Measurements from ENCODE around the gene HPSE2. TPM values are rescaled to one million over a fixed set of nuclear protein-coding genes. Genes with fewer than 3 reads are reported as not detected.

HPSE2 gene
- total and polyA plus RNA-seq, 8 donors = 0.04 to 1.1 (median 0.05) TPM; not detected in 5

DNA sequence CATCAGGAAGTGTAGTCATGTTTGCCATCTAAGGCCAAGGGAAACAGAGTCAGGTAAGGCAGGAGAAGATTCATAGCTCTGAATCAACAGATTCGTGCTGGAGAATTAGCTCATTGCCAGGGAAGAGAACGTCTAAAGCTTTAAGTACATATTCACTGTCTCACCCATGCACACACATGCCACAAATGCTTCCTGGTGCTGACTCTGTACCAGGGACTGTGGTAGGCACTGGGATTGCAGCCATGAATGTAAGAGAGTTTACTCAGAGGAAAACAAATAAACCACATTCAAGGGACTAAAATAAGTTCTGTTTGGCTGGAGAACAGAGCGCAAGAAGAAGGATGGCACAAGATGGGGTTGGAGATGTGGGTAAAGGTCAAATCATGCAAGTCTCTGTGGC lies 699.1 kb downstream of the HPSE2 start:
- FAIRE-seq (no peak), ATAC-seq (peak in 2 of 4 donors; percentile 65 to 67), DNase-seq (no peak)
- Histone ChIP-seq H3K27ac (no peak overlapping the region), H3K4me3 (no peak overlapping the region), H3K27me3 (no peaks in the 10 kb centered on the region), H3K4me1 (no peaks in the 10 kb centered on the region), H3K36me3 (no peaks in the 10 kb centered on the region), H3K9me3 (no peaks in the 10 kb centered on the region)
- TF ChIP-seq, protein P1, sequence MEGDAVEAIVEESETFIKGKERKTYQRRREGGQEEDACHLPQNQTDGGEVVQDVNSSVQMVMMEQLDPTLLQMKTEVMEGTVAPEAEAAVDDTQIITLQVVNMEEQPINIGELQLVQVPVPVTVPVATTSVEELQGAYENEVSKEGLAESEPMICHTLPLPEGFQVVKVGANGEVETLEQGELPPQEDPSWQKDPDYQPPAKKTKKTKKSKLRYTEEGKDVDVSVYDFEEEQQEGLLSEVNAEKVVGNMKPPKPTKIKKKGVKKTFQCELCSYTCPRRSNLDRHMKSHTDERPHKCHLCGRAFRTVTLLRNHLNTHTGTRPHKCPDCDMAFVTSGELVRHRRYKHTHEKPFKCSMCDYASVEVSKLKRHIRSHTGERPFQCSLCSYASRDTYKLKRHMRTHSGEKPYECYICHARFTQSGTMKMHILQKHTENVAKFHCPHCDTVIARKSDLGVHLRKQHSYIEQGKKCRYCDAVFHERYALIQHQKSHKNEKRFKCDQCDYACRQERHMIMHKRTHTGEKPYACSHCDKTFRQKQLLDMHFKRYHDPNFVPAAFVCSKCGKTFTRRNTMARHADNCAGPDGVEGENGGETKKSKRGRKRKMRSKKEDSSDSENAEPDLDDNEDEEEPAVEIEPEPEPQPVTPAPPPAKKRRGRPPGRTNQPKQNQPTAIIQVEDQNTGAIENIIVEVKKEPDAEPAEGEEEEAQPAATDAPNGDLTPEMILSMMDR (IDR thresholded peaks at IDR 0.05) = no peak
- WGBS, 2 donors = 38 to 44% methylated on average over 3 of the region's 3 CpGs
- intact Hi-C loops (cut with DNase I) = no loop called here

- ATAC-seq (no peak), DNase-seq (no peak), FAIRE-seq (no peak)
- Histone ChIP-seq H3K4me3 (no peak overlapping the region), H3K9me3 (no peaks in the 10 kb centered on the region), H3K36me3 (no peaks in the 10 kb centered on the region), H3K27ac (no peak overlapping the region), H3K27me3 (no peaks in the 10 kb centered on the region), H3K4me1 (no peaks in the 10 kb centered on the region)
- WGBS, 2 donors = 67 to 90% methylated on average over 3 of the region's 3 CpGs
- intact Hi-C loops (cut with DNase I) = no loop called here
- TF ChIP-seq, protein P1 (IDR thresholded peaks at IDR 0.05) = no peak
Measured at GRCh38 chr10:98533746-98534445, 701.8 kb downstream of the HPSE2 start.

DNA sequence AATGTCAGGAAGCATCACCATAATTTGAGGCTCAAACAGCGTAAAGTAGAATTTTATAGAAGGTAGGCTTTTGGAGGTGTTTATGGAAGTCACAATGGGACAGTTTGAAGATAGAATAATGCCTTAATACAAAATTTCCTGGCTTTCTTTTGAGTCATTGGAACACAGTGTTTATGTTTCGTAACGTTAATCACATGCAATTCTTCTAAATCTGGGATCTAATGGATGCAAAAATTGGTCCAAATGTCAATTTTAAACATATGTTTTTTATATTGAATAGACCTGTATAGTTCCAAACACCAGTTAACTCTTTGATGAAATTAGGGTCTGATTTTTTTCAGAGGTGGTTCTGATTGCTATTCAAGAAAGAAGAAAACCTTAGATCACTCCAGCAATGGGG lies 702.4 kb downstream of the HPSE2 start:
- ATAC-seq = no peak
- no peak for DNase-seq
- no peaks in the 10 kb centered on the region for H3K4me1 ChIP-seq
- no peak for FAIRE-seq
- no peaks in the 10 kb centered on the region for H3K9me3 ChIP-seq
- H3K36me3 ChIP-seq = no peaks in the 10 kb centered on the region
- H3K27me3 ChIP-seq = no peaks in the 10 kb centered on the region
- no peak overlapping the region for H3K27ac ChIP-seq
- H3K4me3 ChIP-seq = no peak overlapping the region
- intact Hi-C loops (cut with DNase I) = no loop called here
- WGBS, 2 donors = 58 to 68% methylated on average over 3 of the region's 3 CpGs
- TF ChIP-seq, protein P1 (IDR thresholded peaks at IDR 0.05) = no peak

DNA sequence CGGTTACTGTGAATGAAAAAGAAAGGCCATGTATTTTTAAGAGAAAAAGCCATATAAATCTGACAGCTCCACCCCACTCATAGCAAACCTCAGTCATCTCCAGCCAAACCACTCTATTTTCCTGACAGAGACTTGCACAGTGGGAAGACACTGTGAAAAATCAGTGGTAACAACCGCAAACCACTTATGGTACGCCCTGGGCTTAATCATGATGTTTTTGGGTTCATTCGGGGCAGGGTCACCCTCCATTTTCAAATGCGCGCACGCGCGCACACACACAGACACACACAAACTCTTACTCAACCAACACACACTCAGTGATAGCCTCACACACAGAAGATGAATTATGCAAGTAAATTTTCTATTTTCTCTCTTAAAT lies 706.9 kb downstream of the HPSE2 start:
- DNase-seq = no peak
- intact Hi-C loops (cut with DNase I) = no loop called here
- H3K27me3 ChIP-seq = no peaks in the 10 kb centered on the region
- no peaks in the 10 kb centered on the region for H3K9me3 ChIP-seq
- no peaks in the 10 kb centered on the region for H3K4me1 ChIP-seq
- 85 to 96% methylated on average over 9 of the region's 9 CpGs for whole genome bisulfite sequencing, 2 donors
- H3K36me3 ChIP-seq = no peaks in the 10 kb centered on the region
- H3K4me3 ChIP-seq = no peak overlapping the region
- no peak overlapping the region for H3K27ac ChIP-seq
- ATAC-seq = no peak
- TF ChIP-seq, protein P1 (IDR thresholded peaks at IDR 0.05) = no peak
- FAIRE-seq = no peak

DNA sequence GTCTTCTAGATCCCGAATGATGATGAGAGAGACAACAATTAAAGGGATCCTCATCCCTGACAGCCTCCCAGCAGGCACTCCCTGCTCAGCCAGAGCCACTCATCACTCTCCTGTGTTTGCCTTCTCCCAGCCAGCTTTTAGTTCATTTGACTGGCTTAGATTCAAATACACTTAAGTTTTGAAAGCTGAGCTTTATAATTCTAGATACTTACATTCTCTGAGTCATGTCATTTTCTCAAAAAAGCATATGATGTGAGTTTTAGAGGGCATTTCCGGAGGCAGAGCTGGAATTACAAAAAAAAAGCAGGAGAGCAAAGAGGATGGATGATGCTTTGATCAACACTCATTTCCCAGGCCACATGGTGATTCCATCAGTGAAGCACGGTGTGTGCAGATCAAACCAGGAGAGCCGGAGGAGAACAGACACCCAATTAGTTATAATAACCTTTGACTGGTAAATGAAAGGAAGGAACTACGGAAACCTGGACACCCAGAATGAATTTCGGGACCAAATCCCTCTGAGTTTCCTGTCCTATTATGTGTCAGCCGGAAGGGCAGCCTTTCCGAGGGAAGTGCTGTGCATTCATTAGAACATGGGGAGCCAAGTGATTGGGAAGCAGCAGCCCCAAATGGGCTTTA lies 707.4 kb downstream of the HPSE2 start:
- H3K27me3 ChIP-seq = no peaks in the 10 kb centered on the region
- no peak overlapping the region for H3K4me3 ChIP-seq
- DNase-seq = no peak
- no peak for FAIRE-seq
- no peaks in the 10 kb centered on the region for H3K36me3 ChIP-seq
- H3K9me3 ChIP-seq = no peaks in the 10 kb centered on the region
- TF ChIP-seq, protein P1 (IDR thresholded peaks at IDR 0.05) = no peak
- intact Hi-C loops (cut with DNase I) = no loop called here
- ATAC-seq = no peak
- WGBS, 2 donors = 56 to 65% methylated on average over 8 of the region's 8 CpGs
- no peaks in the 10 kb centered on the region for H3K4me1 ChIP-seq
- H3K27ac ChIP-seq = no peak overlapping the region

Measured in pancreas (tissue), 10 donors.